A549 (cell line): ENCODE measurements around the gene SNAI1.

Experiments used
- BHLHE40 ChIP-seq: IDR thresholded peaks from 2 replicates; pipeline ENCODE4 v1.6.1; 2012; ENCODE audit warnings: low read depth, low read length, inconsistent platforms
- CTCF ChIP-seq: fragments of >200 bp; sonication (Bioruptor Twin); formaldehyde crosslinking; IDR thresholded peaks from 3 replicates; pipeline ENCODE4 v1.5.1; 2016
- EHMT2 ChIP-seq: fragments of 200-600 bp; sonication (generic); IDR thresholded peaks from 2 replicates; pipeline ENCODE4 v1.6.1; 2016; ENCODE audit warnings: antibody characterized with exemption, low read depth, mild to moderate bottlenecking, moderate library complexity
- EP300 ChIP-seq, 2 experiments: fragments of >200 bp; sonication (Bioruptor Twin); formaldehyde crosslinking; IDR thresholded peaks; 2 replicates in 1 of 2; 3 replicates in 1 of 2; pipeline ENCODE4 v1.6.1; 2016 to 2017
- HDAC2 ChIP-seq: fragments of 200-600 bp; sonication (generic); IDR thresholded peaks from 2 replicates; pipeline ENCODE4 v1.6.1; 2016
- JUN ChIP-seq, 2 experiments: fragments of >200 bp; sonication (Bioruptor Twin); formaldehyde crosslinking; IDR thresholded peaks; 2 replicates in 1 of 2; 3 replicates in 1 of 2; pipeline ENCODE4 v1.6.1; 2016 to 2017
- JUNB ChIP-seq: fragments of >200 bp; sonication (Bioruptor Twin); formaldehyde crosslinking; IDR thresholded peaks from 2 replicates; pipeline ENCODE4 v1.6.1; 2016
- KDM5A ChIP-seq: fragments of 200-600 bp; sonication (generic); IDR thresholded peaks from 2 replicates; pipeline ENCODE4 v1.6.1; 2016; ENCODE audit warnings: antibody characterized with exemption, mild to moderate bottlenecking
- PHF8 ChIP-seq: fragments of 200-600 bp; sonication (generic); IDR thresholded peaks from 2 replicates; pipeline ENCODE4 v1.6.1; 2016; ENCODE audit warnings: low read depth, mild to moderate bottlenecking, antibody characterized with exemption, moderate library complexity, borderline replicate concordance
- POLR2A ChIP-seq: IDR thresholded peaks from 2 replicates; pipeline ENCODE4 v1.6.1; 2012; ENCODE audit warnings: mild to moderate bottlenecking, low read length
- RAD21 ChIP-seq, 2 experiments: fragments of >200 bp in 1 of 2; sonication (Bioruptor Twin) in 1 of 2; formaldehyde crosslinking in 1 of 2; IDR thresholded peaks in 1 of 2; conservative IDR thresholded peaks in 1 of 2; 2 replicates in 1 of 2; 3 replicates in 1 of 2; pipeline ENCODE4 v1.6.1; 2012 to 2018; ENCODE audit warnings: inconsistent platforms in 1 of 2
- RCOR1 ChIP-seq: fragments of 150-350 bp; IDR thresholded peaks from 2 replicates; pipeline ENCODE4 v1.6.1; 2014; ENCODE audit warnings: antibody characterized with exemption, low read length, low read depth
- ZSCAN20 ChIP-seq: fragments of 250-450 bp; sonication (Bioruptor Pico); IDR thresholded peaks from 2 replicates; pipeline ENCODE4 v1.8.0; 2022; ENCODE audit warnings: mild to moderate bottlenecking, moderate library complexity
- TF ChIP-seq, protein P1 (sequence below): fragments of 250-450 bp; sonication (Bioruptor Pico); IDR thresholded peaks from 2 replicates; pipeline ENCODE4 v1.5.0; 2021; ENCODE audit warnings: mild to moderate bottlenecking, moderate library complexity, borderline replicate concordance

GRCh38 chr20:50009521-50010454 lies 27.0 kb downstream of the SNAI1 start:
- TF ChIP-seq CTCF (no peak), EP300 (IDR thresholded peaks at IDR 0.05) (no peak), BHLHE40 (no peak), POLR2A (no peak), JUN (IDR thresholded peaks at IDR 0.05) (no peak), HDAC2 (no peak), ZSCAN20 (CRISPR knock-in tag) (no peak), JUNB (no peak), RAD21 (conservative IDR thresholded peaks at IDR 0.05 in 1 of 2, IDR thresholded peaks at IDR 0.05 in 1 of 2) (no peak), KDM5A (no peak), EHMT2 (no peak), PHF8 (no peak), RCOR1 (no peak)
- TF ChIP-seq, protein P1, sequence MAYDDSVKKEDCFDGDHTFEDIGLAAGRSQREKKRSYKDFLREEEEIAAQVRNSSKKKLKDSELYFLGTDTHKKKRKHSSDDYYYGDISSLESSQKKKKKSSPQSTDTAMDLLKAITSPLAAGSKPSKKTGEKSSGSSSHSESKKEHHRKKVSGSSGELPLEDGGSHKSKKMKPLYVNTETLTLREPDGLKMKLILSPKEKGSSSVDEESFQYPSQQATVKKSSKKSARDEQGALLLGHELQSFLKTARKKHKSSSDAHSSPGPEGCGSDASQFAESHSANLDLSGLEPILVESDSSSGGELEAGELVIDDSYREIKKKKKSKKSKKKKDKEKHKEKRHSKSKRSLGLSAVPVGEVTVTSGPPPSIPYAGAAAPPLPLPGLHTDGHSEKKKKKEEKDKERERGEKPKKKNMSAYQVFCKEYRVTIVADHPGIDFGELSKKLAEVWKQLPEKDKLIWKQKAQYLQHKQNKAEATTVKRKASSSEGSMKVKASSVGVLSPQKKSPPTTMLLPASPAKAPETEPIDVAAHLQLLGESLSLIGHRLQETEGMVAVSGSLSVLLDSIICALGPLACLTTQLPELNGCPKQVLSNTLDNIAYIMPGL (CRISPR knock-in tag) = no peak
